HepG2 (cell line): ENCODE data around the gene KAT6B. TPM values are rescaled to one million over a fixed set of nuclear protein-coding genes. Genes with fewer than 3 reads are reported as not detected.

Source experiments
- ATAC-seq: fragments of 200-7000 bp; cut with Tn5 transposase; 3 replicates; pipeline ENCODE4 v1.9.1; 2020; ENCODE audit warnings: mild to moderate bottlenecking, moderate library complexity
- BruUV-seq: library from RNA; stranded (reverse); fragments of 400-500 nt; replicated peaks from 2 replicates; lab custom pipeline; 2021; lab: Mats Ljungman, UMichigan
- CTCF ChIA-PET: fragments of 300-600 bp; formaldehyde crosslinking; extraction: SDS; loops from one replicate; lab custom pipeline; 2021; ENCODE audit warnings: low total read pairs, inconsistent platforms, low intra/inter-chr PET ratio; lab: Yijun Ruan, JAX
- POLR2A ChIA-PET: fragments of 350-600 bp; sonication (Branson Sonifier 250); formaldehyde crosslinking; loops from one replicate; lab custom pipeline; 2020; ENCODE audit warnings: antibody characterized with exemption, inconsistent platforms; lab: Yijun Ruan, JAX
- DNase-seq: peaks from one replicate; pipeline ENCODE4 v3.0.0-alpha.2; 2015; ENCODE audit warnings: low spot score
- FAIRE-seq: peaks from 3 replicates; lab custom pipeline; 2011; peaks lifted over from hg19 to GRCh38; lab: Jason Lieb, UNC
- H2AFZ ChIP-seq: one replicate; pipeline ENCODE4 v1.6.1; 2011; ENCODE audit warnings: low read length, inconsistent platforms
- H3K27ac ChIP-seq: fragments of 300-600 bp; 3 replicates; pipeline ENCODE4 v1.8.0; 2011; ENCODE audit warnings: mixed run types, mild to moderate bottlenecking, mixed read lengths, low read length, inconsistent platforms; ENCODE audit not compliant: insufficient read depth; ENCODE audit errors: extremely low read length
- H3K27me3 ChIP-seq, 2 experiments: fragments of 200-600 bp in 1 of 2; 2 replicates in 1 of 2; 3 replicates in 1 of 2; pipeline versions ENCODE4 v1.6.0 to v1.8.0; 2011; ENCODE audit warnings: low read length in 2 of 2, mild to moderate bottlenecking in 2 of 2, moderate library complexity in 2 of 2, inconsistent platforms in 1 of 2; ENCODE audit not compliant: insufficient read depth in 2 of 2, control insufficient read depth in 1 of 2
- H3K36me3 ChIP-seq, 2 experiments: fragments of 200-600 bp in 1 of 2; replicated peaks in 1 of 2; 2 replicates in 1 of 2; 3 replicates in 1 of 2; pipeline versions ENCODE4 v1.5.1 to v1.8.0; 2011; ENCODE audit warnings: low read length in 2 of 2, inconsistent platforms in 1 of 2; ENCODE audit not compliant: insufficient read depth in 2 of 2, control insufficient read depth in 1 of 2
- H3K4me1 ChIP-seq: 2 replicates; pipeline ENCODE4 v1.5.1; 2012; ENCODE audit warnings: low read length, inconsistent platforms; ENCODE audit not compliant: insufficient read depth
- H3K4me2 ChIP-seq: 2 replicates; pipeline ENCODE4 v1.6.0; 2011; ENCODE audit warnings: low read depth, low read length, inconsistent platforms
- H3K4me3 ChIP-seq, 3 experiments: fragments of 200-600 bp in 1 of 3; sonication (generic), shearing (Covaris generic) in 1 of 3; replicated peaks in 1 of 3; 2 replicates each; pipeline ENCODE4 v1.5.1; 2011 to 2016; ENCODE audit warnings: low read length in 3 of 3, inconsistent platforms in 2 of 3, low read depth in 2 of 3, mild to moderate bottlenecking in 2 of 3, control low read depth in 1 of 3, mixed read lengths in 1 of 3; ENCODE audit not compliant: insufficient read depth in 1 of 3
- H3K79me2 ChIP-seq: one replicate; pipeline ENCODE4 v1.6.1; 2011; ENCODE audit warnings: low read length, inconsistent platforms; ENCODE audit not compliant: insufficient read depth
- H3K9ac ChIP-seq: 2 replicates; pipeline ENCODE4 v1.6.0; 2011; ENCODE audit warnings: mild to moderate bottlenecking, low read depth, low read length, inconsistent platforms; ENCODE audit not compliant: insufficient read depth
- H3K9me3 ChIP-seq: 2 replicates; pipeline ENCODE4 v1.5.1; 2012; ENCODE audit warnings: mild to moderate bottlenecking, low read length
- H4K20me1 ChIP-seq: 2 replicates; pipeline ENCODE4 v1.6.0; 2011; ENCODE audit warnings: inconsistent platforms, mild to moderate bottlenecking, low read length, moderate library complexity; ENCODE audit not compliant: insufficient read depth
- ADNP ChIP-seq: sonication (generic); formaldehyde crosslinking; IDR thresholded peaks from 2 replicates; pipeline ENCODE4 v1.4.0; 2020; ENCODE audit warnings: missing genetic modification reagents
- GABPA ChIP-seq, 2 experiments: IDR thresholded peaks; 2 replicates each; pipeline ENCODE4 v1.6.1; 2011 to 2016; ENCODE audit warnings: low read depth in 2 of 2, low read length in 1 of 2, missing biosample characterization in 1 of 2, missing genetic modification characterization in 1 of 2
- HNRNPH1 ChIP-seq: fragments of 200-400 bp; formaldehyde crosslinking; optimal IDR thresholded peaks from 2 replicates; pipeline ENCODE3; 2017; ENCODE audit warnings: mild to moderate bottlenecking, low read depth, low read length
- KDM5B ChIP-seq: sonication (generic); formaldehyde crosslinking; IDR thresholded peaks from 2 replicates; pipeline ENCODE4 v1.4.0; 2020; ENCODE audit warnings: missing genetic modification reagents, mild to moderate bottlenecking, borderline replicate concordance
- LRRFIP1 ChIP-seq: sonication (generic); formaldehyde crosslinking; conservative IDR thresholded peaks from 2 replicates; pipeline ENCODE4 v1.4.0; 2020; ENCODE audit warnings: missing genetic modification reagents
- MAFG ChIP-seq: sonication (generic); formaldehyde crosslinking; IDR thresholded peaks from 2 replicates; pipeline ENCODE4 v1.5.1; 2020; ENCODE audit warnings: mild to moderate bottlenecking, missing genetic modification reagents
- NONO ChIP-seq, 2 experiments: fragments of 450-650 bp in 1 of 2; sonication (generic) in 1 of 2; formaldehyde crosslinking in 1 of 2; IDR thresholded peaks in 1 of 2; conservative IDR thresholded peaks in 1 of 2; 2 replicates each; pipeline versions ENCODE4 v1.6.1 to v1.8.0; 2017 to 2022; ENCODE audit warnings: mild to moderate bottlenecking in 1 of 2, missing genetic modification reagents in 1 of 2, moderate library complexity in 1 of 2
- PHF20 ChIP-seq: sonication (generic); formaldehyde crosslinking; IDR thresholded peaks from 2 replicates; pipeline ENCODE4 v1.5.0; 2020; ENCODE audit warnings: mild to moderate bottlenecking, missing genetic modification reagents
- POGZ ChIP-seq: sonication (generic); formaldehyde crosslinking; IDR thresholded peaks from 2 replicates; pipeline ENCODE4 v1.4.0; 2020; ENCODE audit warnings: mild to moderate bottlenecking, missing genetic modification reagents
- POLR2A ChIP-seq, 2 experiments: IDR thresholded peaks; 2 replicates each; pipeline ENCODE4 v1.6.1; 2011; ENCODE audit warnings: low read depth in 2 of 2, low read length in 2 of 2, mild to moderate bottlenecking in 1 of 2, moderate library complexity in 1 of 2; ENCODE audit not compliant: insufficient read depth in 1 of 2
- RBAK ChIP-seq: sonication (generic); formaldehyde crosslinking; IDR thresholded peaks from 2 replicates; pipeline ENCODE4 v1.5.1; 2020; ENCODE audit warnings: mild to moderate bottlenecking, missing genetic modification reagents
- SOX6 ChIP-seq, 2 experiments: fragments of 450-650 bp in 1 of 2; sonication (generic) in 1 of 2; formaldehyde crosslinking in 1 of 2; IDR thresholded peaks; 2 replicates each; pipeline versions ENCODE4 v1.4.0 to v1.6.1; 2017 to 2020; ENCODE audit warnings: antibody characterized with exemption in 1 of 2, mild to moderate bottlenecking in 1 of 2, missing genetic modification reagents in 1 of 2
- TBP ChIP-seq: sonication (generic); formaldehyde crosslinking; IDR thresholded peaks from 2 replicates; pipeline ENCODE4 v1.5.0; 2020; ENCODE audit warnings: missing genetic modification reagents
- TRAFD1 ChIP-seq: sonication (generic); formaldehyde crosslinking; IDR thresholded peaks from 2 replicates; pipeline ENCODE4 v1.5.1; 2020; ENCODE audit warnings: missing genetic modification reagents, mild to moderate bottlenecking, borderline replicate concordance
- ZNF331 ChIP-seq: sonication (generic); formaldehyde crosslinking; IDR thresholded peaks from 2 replicates; pipeline ENCODE4 v1.4.0; 2020; ENCODE audit warnings: missing genetic modification reagents
- ZNF382 ChIP-seq: sonication (generic); formaldehyde crosslinking; IDR thresholded peaks from 2 replicates; pipeline ENCODE4 v1.5.0; 2020; ENCODE audit warnings: missing genetic modification reagents, mild to moderate bottlenecking, borderline replicate concordance
- ZNF547 ChIP-seq: sonication (generic); formaldehyde crosslinking; IDR thresholded peaks from 2 replicates; pipeline ENCODE4 v1.5.1; 2020; ENCODE audit warnings: mild to moderate bottlenecking, missing genetic modification reagents
- ZNF770 ChIP-seq: sonication (generic); formaldehyde crosslinking; IDR thresholded peaks from 2 replicates; pipeline ENCODE4 v1.5.0; 2020; ENCODE audit warnings: mild to moderate bottlenecking, missing genetic modification reagents
- ZNF772 ChIP-seq: sonication (generic); formaldehyde crosslinking; IDR thresholded peaks from 2 replicates; pipeline ENCODE4 v1.5.0; 2020; ENCODE audit warnings: mild to moderate bottlenecking, missing genetic modification reagents
- WGBS: methylation state at CpG from one replicate; pipeline ENCODE4 v1.1.6; 2017; ENCODE audit warnings: low lambda C conversion rate; 5-methylcytosine and 5-hydroxymethylcytosine counted together
- in situ Hi-C: cut with HindIII; loops from 2 replicates; pipeline ENCODE4 v1.10.0; 2017; ENCODE audit warnings: low pct_unique_long_range_greater_than_20kb; ENCODE audit not compliant: extremely low pct_ligation_motif_present
- intact Hi-C: fragments of 100-400 bp; cut with micrococcal nuclease; formaldehyde crosslinking; loops from one replicate; pipeline ENCODE4 v1.10.0; 2022; ENCODE audit not compliant: unreplicated experiment
- polyA plus RNA-seq, 8 experiments: library from polyadenylated mRNA; depleted of rRNA in 3 of 8; stranded (reverse) in 7 of 8; unstranded in 1 of 8; fragments of >200 nt; fragmentation: Illumina TruSeq in 4 of 8; extraction: Trizol in 4 of 8; gene quantifications; 2 replicates each; pipeline versions ENCODE4 v1.2.1 to v1.2.3, GENCODE V29; 2011 to 2016; ENCODE audit warnings: low read depth in 4 of 8, missing spikeins in 1 of 8, mixed read lengths in 1 of 8; ENCODE audit not compliant: insufficient read depth in 1 of 8
- total RNA-seq, 5 experiments: library from RNA; depleted of rRNA; stranded (reverse); fragments of >200 nt; fragmentation: Illumina TruSeq; extraction: Trizol; gene quantifications; 2 replicates each; pipeline ENCODE4 v1.2.3, GENCODE V29; 2016; ENCODE audit warnings: low read depth in 1 of 5

KAT6B gene
- total and polyA plus RNA-seq, 2 of the 13 experiments (the other 11 are each of a cell fraction or from before 2014, with no cell fraction given), result 3.0 to 9.5 TPM

- H3K79me2 ChIP-seq, result no peaks in the 10 kb centered on the region
- no peak overlapping the region for H3K27ac ChIP-seq
- H3K4me3 ChIP-seq, result no peak overlapping the region
- no peaks in the 10 kb centered on the region for H3K9me3 ChIP-seq
- H3K4me2 ChIP-seq, result no peak overlapping the region
- POLR2A ChIA-PET, result no interaction called here
- no peak overlapping the region for H3K9ac ChIP-seq
- no peak for ATAC-seq
- CTCF ChIA-PET, result no interaction called here
- peaks cover 3 to 17% of the 10 kb centered on the region in 2 experiments; a peak in 3 of 5 replicates for H3K36me3 ChIP-seq
- H2AFZ ChIP-seq, result no peak overlapping the region
- H3K27me3 ChIP-seq, result no peaks in the 10 kb centered on the region
- no peak for FAIRE-seq
- whole genome bisulfite sequencing, result 59% methylated on average over 2 of the region's 2 CpGs
- no TSS peak for BruUV-seq
- in situ Hi-C loops, result no loop called here
- H4K20me1 ChIP-seq, result no peaks in the 10 kb centered on the region
- intact Hi-C loops, result no loop called here
- DNase-seq, result no peak
- H3K4me1 ChIP-seq, result no peaks in the 10 kb centered on the region
- TF ChIP-seq POLR2A (IDR thresholded peaks at IDR 0.05; ENCODE audit: insufficient read depth in 1 of 2, low read depth in 2 of 2, low read length in 2 of 2) (no peak), MAFG (CRISPR knock-in tag) (no peak), ZNF772 (CRISPR knock-in tag) (no peak), ZNF770 (CRISPR knock-in tag) (no peak), LRRFIP1 (CRISPR knock-in tag) (no peak), PHF20 (CRISPR knock-in tag) (no peak), ZNF331 (CRISPR knock-in tag) (no peak), TBP (CRISPR knock-in tag) (no peak), ZNF547 (CRISPR knock-in tag) (no peak), POGZ (CRISPR knock-in tag) (no peak), GABPA (IDR thresholded peaks at IDR 0.05; ENCODE audit: low read depth, low read length) (no peak), GABPA (CRISPR knock-in tag; IDR thresholded peaks at IDR 0.05; ENCODE audit: low read depth) (no peak), ZNF382 (CRISPR knock-in tag) (no peak), TRAFD1 (no peak), HNRNPH1 (no peak), RBAK (CRISPR knock-in tag) (no peak), KDM5B (CRISPR knock-in tag) (no peak), NONO (IDR thresholded peaks at IDR 0.05) (no peak), NONO (CRISPR knock-in tag; conservative IDR thresholded peaks at IDR 0.05) (no peak), SOX6 (IDR thresholded peaks at IDR 0.05) (no peak), SOX6 (CRISPR knock-in tag; IDR thresholded peaks at IDR 0.05) (no peak), ADNP (CRISPR knock-in tag) (no peak)
Measured at GRCh38 chr10:74988054-74988775, 161.8 kb downstream of the KAT6B start.
